B cell (primary cell): Measurements from ENCODE around the gene PGBD5. TPM values are rescaled to one million over a fixed set of nuclear protein-coding genes. Genes with fewer than 3 reads are reported as not detected.

ENCODE experiments used
- ATAC-seq: fragments of 200-7000 bp; cut with Tn5 transposase; one replicate; pipeline ENCODE4 v1.10.0; 2021; ENCODE audit warnings: low read depth, mild to moderate bottlenecking, moderate number of reproducible peaks, moderate library complexity
- CTCF ChIA-PET: fragments of 350-600 bp; sonication (Branson Sonifier 250); formaldehyde crosslinking; loops from one replicate; lab custom pipeline; 2021; ENCODE audit warnings: antibody characterized with exemption, inconsistent platforms; lab: Charles Lee
- POLR2A ChIA-PET: fragments of 350-600 bp; sonication (Branson Sonifier 250); formaldehyde crosslinking; loops from one replicate; lab custom pipeline; 2021; ENCODE audit warnings: antibody characterized with exemption; lab: Charles Lee
- DNase-seq: peaks from one replicate; pipeline ENCODE4 v3.0.0; 2013
- H2AFZ ChIP-seq: 2 replicates; pipeline ENCODE4 v1.6.1; 2012; ENCODE audit warnings: mild to moderate bottlenecking, low read depth, low read length; ENCODE audit not compliant: insufficient read depth, poor library complexity, severe bottlenecking
- H3K27ac ChIP-seq, 2 donors: 1 replicate in 1 of 2; 2 replicates in 1 of 2; pipeline ENCODE4 v1.5.1; 2012 to 2013; ENCODE audit warnings: low read length in 2 of 2, mild to moderate bottlenecking in 2 of 2, moderate library complexity in 1 of 2
- H3K27me3 ChIP-seq, 4 experiments: fragments of 200-600 bp in 1 of 4; sonication (generic) in 1 of 4; replicated peaks in 1 of 4; 1 replicate in 2 of 4; 2 replicates in 2 of 4; pipeline versions ENCODE4 v1.6.1 to v1.7.0; 2013 to 2016; ENCODE audit warnings: low read length in 3 of 4, mild to moderate bottlenecking in 2 of 4, mixed read lengths in 1 of 4, moderate library complexity in 1 of 4; ENCODE audit not compliant: insufficient read depth in 4 of 4, control insufficient read depth in 3 of 4; ENCODE audit errors: control extremely low read depth in 1 of 4
- H3K36me3 ChIP-seq, 2 experiments: replicated peaks in 1 of 2; 1 replicate in 1 of 2; 2 replicates in 1 of 2; pipeline versions ENCODE4 v1.6.1 to v1.7.1; 2013; ENCODE audit warnings: low read length in 1 of 2; ENCODE audit not compliant: insufficient read depth in 2 of 2, control insufficient read depth in 1 of 2; ENCODE audit errors: control extremely low read depth in 1 of 2, extremely low read depth in 1 of 2
- H3K4me1 ChIP-seq, 2 donors: fragments of 200-600 bp in 1 of 2; sonication (generic) in 1 of 2; 1 replicate in 1 of 2; 2 replicates in 1 of 2; pipeline versions ENCODE4 v1.5.1 to v1.6.1; 2013 to 2017; ENCODE audit warnings: low read length in 2 of 2; ENCODE audit not compliant: control insufficient read depth in 2 of 2, insufficient read depth in 2 of 2
- H3K4me2 ChIP-seq: replicated peaks from 2 replicates; pipeline ENCODE3; 2012; ENCODE audit warnings: mild to moderate bottlenecking, low read depth, low read length; ENCODE audit not compliant: poor library complexity, severe bottlenecking
- H3K4me3 ChIP-seq, 5 experiments: fragments of 200-600 bp in 1 of 5; sonication (generic) in 1 of 5; 1 replicate in 3 of 5; 2 replicates in 2 of 5; pipeline versions ENCODE4 v1.5.1 to v1.7.0; 2011 to 2016; ENCODE audit warnings: low read length in 4 of 5, mild to moderate bottlenecking in 4 of 5, low read depth in 2 of 5, control low read depth in 1 of 5, moderate library complexity in 1 of 5; ENCODE audit not compliant: insufficient read depth in 1 of 5; ENCODE audit errors: control extremely low read depth in 1 of 5, extremely low read depth in 1 of 5
- H3K79me2 ChIP-seq: fragments of 200-600 bp; sonication (generic); one replicate; pipeline ENCODE4 v1.6.0; 2016; ENCODE audit warnings: low read length; ENCODE audit not compliant: control insufficient read depth, insufficient read depth
- H3K9ac ChIP-seq: fragments of 200-600 bp; sonication (generic); 2 replicates; pipeline ENCODE4 v1.6.1; 2017; ENCODE audit warnings: mild to moderate bottlenecking, low read length, moderate library complexity
- H3K9me3 ChIP-seq, 3 donors: one replicate each; pipeline versions ENCODE4 v1.6.1 to v1.7.1; 2013; ENCODE audit warnings: low read length in 2 of 3; ENCODE audit not compliant: control insufficient read depth in 2 of 3, insufficient read depth in 1 of 3; ENCODE audit errors: control extremely low read depth in 1 of 3
- H4K20me1 ChIP-seq: 2 replicates; pipeline ENCODE4 v1.6.0; 2012; ENCODE audit warnings: mild to moderate bottlenecking, low read length; ENCODE audit not compliant: insufficient read depth, control insufficient read depth, poor library complexity, severe bottlenecking
- H3K27ac Mint-ChIP-seq: one replicate; pipeline ENCODE4 v1.8.0; 2021; ENCODE audit warnings: mixed read lengths
- H3K27me3 Mint-ChIP-seq: one replicate; pipeline ENCODE4 v1.8.0; 2021; ENCODE audit warnings: mixed read lengths
- H3K4me1 Mint-ChIP-seq: one replicate; pipeline ENCODE4 v1.8.0; 2021; ENCODE audit warnings: mixed read lengths
- H3K4me3 Mint-ChIP-seq: one replicate; pipeline ENCODE4 v1.8.0; 2021; ENCODE audit warnings: mixed read lengths
- H3K9me3 Mint-ChIP-seq: one replicate; pipeline ENCODE4 v1.8.0; 2022; ENCODE audit warnings: mixed read lengths; ENCODE audit not compliant: insufficient read depth
- EZH2 ChIP-seq: IDR thresholded peaks from 2 replicates; pipeline ENCODE4 v1.6.1; 2012; ENCODE audit warnings: borderline replicate concordance, low read depth, mild to moderate bottlenecking, moderate library complexity, low read length; ENCODE audit not compliant: insufficient read depth, poor library complexity, severe bottlenecking
- WGBS: methylation state at CpG from one replicate; pipeline ENCODE4 v1.1.5; 2013; ENCODE audit warnings: missing lambda C conversion rate; ENCODE audit not compliant: insufficient coverage; 5-methylcytosine and 5-hydroxymethylcytosine counted together
- intact Hi-C: fragments of 100-400 bp; cut with micrococcal nuclease; formaldehyde crosslinking; loops from one replicate; pipeline ENCODE4 v1.10.0; 2022
- polyA plus RNA-seq: library from polyadenylated mRNA; depleted of rRNA; stranded (reverse); fragments of >200 nt; gene quantifications from 2 replicates; pipeline ENCODE4 v1.2.3, GENCODE V29; 2012
- total RNA-seq, 2 donors: library from RNA; stranded (reverse); fragments of 120-200 nt in 1 of 2; gene quantifications; 1 replicate in 1 of 2; 2 replicates in 1 of 2; pipeline versions ENCODE4 v1.2.3 to v1.2.4, GENCODE V29; 2013 to 2022
- TF ChIP-seq, protein P1 (sequence below): fragments of 200-600 bp; IDR thresholded peaks from one replicate; pipeline ENCODE4 v1.8.0; 2022; ENCODE audit warnings: antibody characterized with exemption, mild to moderate bottlenecking

Gene PGBD5
- total and polyA plus RNA-seq, 2 donors (not counting 1 experiment from before 2014, with no cell fraction given), result 0.07 TPM; not detected in 1

DNA sequence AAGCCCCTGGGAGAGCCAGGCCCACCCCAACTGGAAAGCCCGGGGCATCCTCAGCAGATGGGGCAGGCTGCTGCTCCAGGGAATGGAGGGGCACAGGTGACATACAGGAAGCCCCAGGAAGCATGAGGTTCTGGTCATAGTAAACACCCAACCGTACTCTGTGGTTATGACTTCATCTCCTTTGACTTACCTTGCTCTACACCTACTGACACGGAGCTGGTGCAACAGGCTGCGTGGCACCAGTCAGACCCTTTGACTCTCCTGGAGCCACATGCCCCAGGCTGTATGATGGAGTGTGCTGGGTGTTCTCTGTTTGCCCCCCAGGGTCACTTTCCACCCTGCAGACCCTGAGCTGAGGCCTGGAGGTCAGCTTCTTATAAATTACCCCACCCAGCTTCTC is 72.1 kb downstream of the PGBD5 start:
- H4K20me1 ChIP-seq, result no peaks in the 10 kb centered on the region
- no peak overlapping the region for H3K4me2 ChIP-seq
- Mint-ChIP-seq H3K4me1 (no peaks in the 10 kb centered on the region), H3K27ac (no peak overlapping the region), H3K9me3 (no peaks in the 10 kb centered on the region), H3K27me3 (peaks cover 8% of the 10 kb centered on the region), H3K4me3 (no peak overlapping the region)
- H2AFZ ChIP-seq, result no peak overlapping the region
- no peak for DNase-seq
- H3K9ac ChIP-seq, result no peak overlapping the region
- intact Hi-C loops, result no loop called here
- no peaks in the 10 kb centered on the region for H3K27me3 ChIP-seq
- CTCF ChIA-PET, result no interaction called here
- H3K27ac ChIP-seq, result no peak overlapping the region
- ATAC-seq, result no peak
- H3K4me3 ChIP-seq, result no peak overlapping the region
- POLR2A ChIA-PET, result no interaction called here
- no peak for TF ChIP-seq EZH2
- no peaks in the 10 kb centered on the region for H3K9me3 ChIP-seq
- H3K36me3 ChIP-seq, result no peaks in the 10 kb centered on the region
- no peaks in the 10 kb centered on the region for H3K4me1 ChIP-seq
- 73% methylated on average over 2 of the region's 4 CpGs for WGBS
- no peaks in the 10 kb centered on the region for H3K79me2 ChIP-seq

- no peaks in the 10 kb centered on the region for H3K4me1 Mint-ChIP-seq
- H3K27ac Mint-ChIP-seq, result no peak overlapping the region
- no peaks in the 10 kb centered on the region for H3K9me3 ChIP-seq
- no peak overlapping the region for H3K4me3 ChIP-seq
- no peaks in the 10 kb centered on the region for H3K36me3 ChIP-seq
- H3K4me2 ChIP-seq, result no peak overlapping the region
- H3K4me1 ChIP-seq, result no peaks in the 10 kb centered on the region
- H2AFZ ChIP-seq, result no peak overlapping the region
- intact Hi-C loops, result no loop called here
- H3K4me3 Mint-ChIP-seq, result no peak overlapping the region
- 85% methylated on average over 3 of the region's 6 CpGs for WGBS
- no peaks in the 10 kb centered on the region for H3K27me3 ChIP-seq
- ChIA-PET CTCF (no interaction called here), POLR2A (no interaction called here)
- no peak overlapping the region for H3K27ac ChIP-seq
- no peak for DNase-seq
- peaks cover 12% of the 10 kb centered on the region for H3K27me3 Mint-ChIP-seq
- no peak overlapping the region for H3K9ac ChIP-seq
- TF ChIP-seq EZH2, result no peak
- TF ChIP-seq, protein P1, sequence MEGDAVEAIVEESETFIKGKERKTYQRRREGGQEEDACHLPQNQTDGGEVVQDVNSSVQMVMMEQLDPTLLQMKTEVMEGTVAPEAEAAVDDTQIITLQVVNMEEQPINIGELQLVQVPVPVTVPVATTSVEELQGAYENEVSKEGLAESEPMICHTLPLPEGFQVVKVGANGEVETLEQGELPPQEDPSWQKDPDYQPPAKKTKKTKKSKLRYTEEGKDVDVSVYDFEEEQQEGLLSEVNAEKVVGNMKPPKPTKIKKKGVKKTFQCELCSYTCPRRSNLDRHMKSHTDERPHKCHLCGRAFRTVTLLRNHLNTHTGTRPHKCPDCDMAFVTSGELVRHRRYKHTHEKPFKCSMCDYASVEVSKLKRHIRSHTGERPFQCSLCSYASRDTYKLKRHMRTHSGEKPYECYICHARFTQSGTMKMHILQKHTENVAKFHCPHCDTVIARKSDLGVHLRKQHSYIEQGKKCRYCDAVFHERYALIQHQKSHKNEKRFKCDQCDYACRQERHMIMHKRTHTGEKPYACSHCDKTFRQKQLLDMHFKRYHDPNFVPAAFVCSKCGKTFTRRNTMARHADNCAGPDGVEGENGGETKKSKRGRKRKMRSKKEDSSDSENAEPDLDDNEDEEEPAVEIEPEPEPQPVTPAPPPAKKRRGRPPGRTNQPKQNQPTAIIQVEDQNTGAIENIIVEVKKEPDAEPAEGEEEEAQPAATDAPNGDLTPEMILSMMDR, result no peak
- ATAC-seq, result no peak
- H3K79me2 ChIP-seq, result no peaks in the 10 kb centered on the region
- no peaks in the 10 kb centered on the region for H3K9me3 Mint-ChIP-seq
- no peaks in the 10 kb centered on the region for H4K20me1 ChIP-seq
Measured at GRCh38 chr1:230352537-230352936, 73.6 kb downstream of the PGBD5 start.
